WERI-Rb-1 (cell line): ENCODE measurements around the gene LEMD2.

ENCODE experiments used
- DNase-seq: peaks from one replicate; pipeline ENCODE4 v3.0.0-alpha.2; 2020
- H3K27ac ChIP-seq: fragments of 250-450 bp; sonication (Bioruptor Pico); 2 replicates; pipeline ENCODE4 v1.5.1; 2020; ENCODE audit warnings: mild to moderate bottlenecking, moderate library complexity
- H3K27me3 ChIP-seq: fragments of 250-450 bp; sonication (Bioruptor Pico); 2 replicates; pipeline ENCODE4 v1.5.1; 2021; ENCODE audit warnings: mild to moderate bottlenecking, low read depth, moderate library complexity; ENCODE audit not compliant: insufficient read depth, severe bottlenecking
- H3K36me3 ChIP-seq: fragments of 250-450 bp; sonication (Bioruptor Pico); 2 replicates; pipeline ENCODE4 v1.5.1; 2020; ENCODE audit warnings: mild to moderate bottlenecking, moderate library complexity
- H3K4me3 ChIP-seq: 2 replicates; pipeline ENCODE4 v1.5.1; 2011; ENCODE audit warnings: low read depth, mild to moderate bottlenecking, control low read depth, low read length
- H3K9me3 ChIP-seq: fragments of 250-450 bp; sonication (Bioruptor Pico); 2 replicates; pipeline ENCODE4 v1.5.1; 2021; ENCODE audit warnings: mild to moderate bottlenecking, moderate library complexity; ENCODE audit not compliant: severe bottlenecking
- CTCF ChIP-seq: IDR thresholded peaks from 2 replicates; pipeline ENCODE4 v1.5.1; 2011; ENCODE audit warnings: low read depth, mild to moderate bottlenecking, control low read depth, inconsistent platforms, low read length

The LEMD2 gene

DNA sequence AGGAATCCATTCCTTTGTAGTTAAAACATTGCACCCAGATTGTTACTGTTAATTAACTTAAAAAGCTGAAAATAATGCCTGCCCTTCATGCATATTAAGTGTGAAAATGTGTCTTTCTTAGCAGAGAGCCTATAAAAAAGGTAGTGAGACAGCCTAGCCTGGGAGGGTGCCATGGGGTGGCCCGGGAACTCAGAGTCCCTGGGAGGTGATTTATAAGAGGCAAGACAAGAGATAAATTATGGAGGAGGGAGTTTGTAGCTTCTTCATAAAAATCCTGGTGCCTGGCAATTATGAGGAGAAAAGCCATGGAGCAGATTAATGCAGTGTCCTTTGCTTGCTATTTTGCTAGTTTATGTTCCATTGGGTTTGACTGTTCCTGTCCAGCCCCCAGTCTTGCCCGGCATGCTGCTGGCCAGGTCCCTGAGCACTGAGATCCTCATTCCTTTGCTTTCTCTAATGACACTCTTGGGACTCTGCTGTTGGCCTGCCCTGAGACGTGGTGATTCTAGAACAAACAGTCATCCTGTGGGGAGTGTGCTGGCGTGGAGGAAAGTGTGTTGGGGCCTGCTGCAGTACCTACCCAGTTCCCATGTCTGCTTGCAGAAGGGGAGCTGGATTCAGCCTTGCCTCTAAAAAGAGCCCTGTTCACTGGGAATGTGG lies 10.7 kb upstream of the LEMD2 start:
- H3K27ac ChIP-seq: no peak overlapping the region
- no peaks in the 10 kb centered on the region for H3K9me3 ChIP-seq
- no peaks in the 10 kb centered on the region for H3K36me3 ChIP-seq
- DNase-seq: no peak
- no peak for TF ChIP-seq CTCF
- no peak overlapping the region for H3K4me3 ChIP-seq
- no peaks in the 10 kb centered on the region for H3K27me3 ChIP-seq

- Histone ChIP-seq H3K27me3 (no peaks in the 10 kb centered on the region), H3K27ac (no peak overlapping the region), H3K36me3 (no peaks in the 10 kb centered on the region), H3K9me3 (no peaks in the 10 kb centered on the region), H3K4me3 (no peak overlapping the region)
- no peak for DNase-seq
- TF ChIP-seq CTCF: peak; percentile 32; the same call in 1 of the 2 replicates
Measured at GRCh38 chr6:33798343-33798848, 9.5 kb upstream of the LEMD2 start.

DNA sequence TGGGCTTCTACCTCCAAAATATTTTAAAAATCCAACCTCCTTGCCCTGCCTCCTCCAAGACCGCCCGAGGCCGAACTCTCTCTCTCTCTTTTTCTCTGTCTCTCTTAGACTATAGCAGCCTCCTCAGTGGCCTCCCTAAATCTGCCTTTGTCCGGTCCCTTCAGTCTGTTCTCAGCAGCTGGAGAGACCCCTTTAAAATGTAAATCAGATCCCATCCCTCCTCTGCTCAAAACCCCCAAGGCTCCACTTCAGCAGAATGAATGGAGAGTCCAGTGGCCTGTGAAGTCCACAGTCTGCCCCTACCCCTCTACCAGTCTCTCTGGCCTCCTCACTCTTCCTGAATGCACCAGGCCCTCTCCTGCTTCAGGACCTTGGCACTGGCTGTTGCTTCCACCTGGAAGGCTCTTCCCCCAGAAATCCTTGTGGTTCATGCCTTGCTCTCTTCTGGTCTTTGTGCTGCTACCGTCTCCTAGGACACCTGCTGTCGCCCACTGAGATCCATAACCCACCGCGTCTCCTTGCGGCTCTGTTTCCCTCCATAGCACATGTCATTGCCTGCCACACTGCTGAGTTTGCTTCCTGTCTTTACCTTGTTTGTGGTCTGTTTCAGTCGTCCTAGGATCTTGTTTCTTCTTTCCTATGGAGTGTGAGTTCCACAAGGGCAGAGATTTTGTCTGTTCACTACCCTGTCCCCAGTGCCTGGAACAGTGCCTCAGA lies 8.9 kb upstream of the LEMD2 start:
- Histone ChIP-seq H3K9me3 (no peaks in the 10 kb centered on the region), H3K27ac (no peak overlapping the region), H3K36me3 (no peaks in the 10 kb centered on the region), H3K27me3 (no peaks in the 10 kb centered on the region), H3K4me3 (no peak overlapping the region)
- no peak for DNase-seq
- TF ChIP-seq CTCF: no peak

DNA sequence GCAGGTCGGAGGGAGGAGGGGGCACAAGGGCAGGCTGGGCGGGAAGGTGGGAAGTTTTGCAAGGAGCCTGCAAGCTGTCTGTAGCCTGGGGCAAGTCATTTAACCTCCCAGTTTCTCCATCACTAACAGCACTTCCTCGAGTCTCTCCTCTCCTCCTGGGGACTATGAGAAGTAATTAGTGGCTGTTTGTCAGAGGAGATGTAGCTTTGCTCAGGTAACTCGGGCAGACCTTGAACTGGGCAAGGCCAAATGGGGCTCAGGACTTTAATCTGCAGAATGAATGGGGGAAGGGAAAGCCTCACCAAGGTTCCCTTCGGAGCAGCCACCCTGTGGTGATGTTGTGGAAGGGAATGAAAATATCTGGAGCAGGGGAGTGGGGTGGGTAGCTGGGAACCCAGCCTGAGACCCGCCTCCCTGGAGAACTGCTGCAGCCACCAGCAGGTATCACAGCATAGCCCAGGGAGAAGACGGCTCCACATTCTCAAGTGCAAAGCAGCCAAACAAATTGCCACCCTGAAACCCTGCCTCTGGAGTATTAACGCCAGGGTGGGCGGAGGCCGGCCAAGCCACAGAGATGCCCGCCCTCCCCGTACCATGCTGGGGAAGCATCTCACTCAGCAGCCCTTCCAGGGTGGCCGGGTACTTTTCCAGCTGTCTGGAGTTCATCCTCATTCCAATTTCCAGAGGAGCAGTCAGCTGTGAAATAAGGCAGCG lies 6.1 kb upstream of the LEMD2 start:
- Histone ChIP-seq H3K9me3 (no peaks in the 10 kb centered on the region), H3K27ac (peak overlapping the region; percentile 3), H3K27me3 (no peaks in the 10 kb centered on the region), H3K36me3 (no peaks in the 10 kb centered on the region), H3K4me3 (no peak overlapping the region)
- DNase-seq: peak; percentile 88
- TF ChIP-seq CTCF: peak; percentile 64

- no peak overlapping the region for H3K27ac ChIP-seq
- no peak overlapping the region for H3K4me3 ChIP-seq
- DNase-seq: no peak
- no peak for TF ChIP-seq CTCF
- peaks cover 4% of the 10 kb centered on the region for H3K36me3 ChIP-seq
- H3K27me3 ChIP-seq: no peaks in the 10 kb centered on the region
- no peaks in the 10 kb centered on the region for H3K9me3 ChIP-seq
Measured at GRCh38 chr6:33792981-33793380, 4.1 kb upstream of the LEMD2 start.
